ENCODE measurements around the gene SNRPD3. TPM values are rescaled to one million over a fixed set of nuclear protein-coding genes. Genes with fewer than 3 reads are reported as not detected.

The SNRPD3 gene
- total RNA-seq: 148 and 169 TPM in 2 replicates

GRCh38 chr22:24555165-24556039 lies at the start of gene SNRPD3:
TSS of gene SNRPD3 (plus strand) at chr22:24555999. CDS start at chr22:24557675, 1,676 bp downstream.

GRCh38 chr22:24554313-24555164 lies 1.3 kb upstream of the SNRPD3 start, which contains the start of gene GUCD1:
TSS of gene GUCD1 (minus strand) at chr22:24555138. CDS start at chr22:24554991, 147 bp downstream.

GRCh38 chr22:24592851-24593558 lies 37.2 kb downstream of the SNRPD3 start, which contains the start of gene LRRC75B:
TSS of gene LRRC75B (minus strand) at chr22:24593073. CDS start at chr22:24593039, 34 bp downstream.

GRCh38 chr22:24602847-24603769 lies 47.3 kb downstream of the SNRPD3 start, which contains the start of gene GGT1:
TSS of gene GGT1 (plus strand) at chr22:24603193. CDS start at chr22:24611082, 7,889 bp downstream.

Other genes starting within 250 kb of the SNRPD3 start
- gene ADORA2A, start 128.4 kb upstream of the SNRPD3 start, total RNA-seq: 0.71 and 1.1 TPM in 2 replicates
- 0.18 TPM in 1 of 2 replicates, not detected in the other for gene UPB1, start 60.7 kb upstream of the SNRPD3 start, total RNA-seq
- gene GUCD1, start 861 bp upstream of the SNRPD3 start, total RNA-seq: 197 and 209 TPM in 2 replicates
- gene LRRC75B, start 37.1 kb downstream of the SNRPD3 start, total RNA-seq: 6.4 TPM in 2 replicates
- 4.3 and 5.7 TPM in 2 replicates for gene GGT1, start 47.2 kb downstream of the SNRPD3 start, total RNA-seq
- gene PIWIL3, start 218.7 kb downstream of the SNRPD3 start, total RNA-seq: 0.09 and 0.85 TPM in 2 replicates